CD1c-positive myeloid dendritic cell (primary cell): ENCODE measurements around the gene CHST8.
"Not testable (repeated sequence)": the region's sequence is repeated elsewhere in the genome, so short reads cannot be mapped to it uniquely, and the experiment has no call there.

ENCODE experiments used
- DNase-seq: peaks from one replicate; pipeline ENCODE4 v3.0.0-alpha.2; 2016; ENCODE audit errors: extremely low spot score

CHST8 gene, protein sequence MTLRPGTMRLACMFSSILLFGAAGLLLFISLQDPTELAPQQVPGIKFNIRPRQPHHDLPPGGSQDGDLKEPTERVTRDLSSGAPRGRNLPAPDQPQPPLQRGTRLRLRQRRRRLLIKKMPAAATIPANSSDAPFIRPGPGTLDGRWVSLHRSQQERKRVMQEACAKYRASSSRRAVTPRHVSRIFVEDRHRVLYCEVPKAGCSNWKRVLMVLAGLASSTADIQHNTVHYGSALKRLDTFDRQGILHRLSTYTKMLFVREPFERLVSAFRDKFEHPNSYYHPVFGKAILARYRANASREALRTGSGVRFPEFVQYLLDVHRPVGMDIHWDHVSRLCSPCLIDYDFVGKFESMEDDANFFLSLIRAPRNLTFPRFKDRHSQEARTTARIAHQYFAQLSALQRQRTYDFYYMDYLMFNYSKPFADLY

DNA sequence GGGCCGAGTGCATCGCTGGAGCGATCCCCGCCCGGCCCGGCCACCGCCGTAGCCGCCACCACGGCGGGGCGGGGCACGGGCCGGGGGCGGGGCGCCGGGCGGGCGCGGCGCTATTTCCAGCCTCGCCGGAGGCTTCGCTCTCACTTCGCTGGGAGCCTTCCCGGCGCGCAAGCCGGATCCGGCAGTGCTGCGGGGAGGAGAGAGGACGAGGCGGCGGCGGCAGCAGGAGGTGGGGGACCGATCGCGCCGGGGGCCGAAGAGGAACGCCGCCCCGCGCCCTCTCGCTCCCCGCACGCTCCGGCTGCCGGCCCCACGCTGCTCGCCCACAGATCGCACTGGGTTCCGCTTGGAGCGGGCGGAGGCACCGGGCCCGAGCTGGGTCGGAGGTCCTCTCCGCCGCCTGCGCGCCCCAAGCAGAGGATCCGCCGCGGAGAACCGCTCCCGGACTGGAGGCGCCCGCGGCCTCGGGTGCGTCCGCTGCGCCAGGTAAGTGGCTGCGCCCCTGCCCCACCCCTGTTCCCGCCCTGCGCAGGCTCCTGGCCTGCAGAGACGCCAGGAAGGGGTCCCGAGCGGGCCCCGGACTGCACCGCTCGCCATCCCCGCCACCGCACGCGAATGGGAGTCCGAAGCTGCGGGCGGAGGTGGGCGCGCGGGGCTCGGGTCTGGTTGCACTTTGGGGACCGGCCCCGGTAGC is at the start of gene CHST8:
CHST8 (plus strand) TSS at position 143 of the 694 bp plus-strand sequence. CDS start 67,309 bp downstream, outside the sequence.
- no peak for DNase-seq

GRCh38 chr19:33572929-33573328 is 48.8 kb upstream of the CHST8 start:
- DNase-seq, result no peak

GRCh38 chr19:33574824-33575223 is 46.9 kb upstream of the CHST8 start:
- no peak for DNase-seq

DNA sequence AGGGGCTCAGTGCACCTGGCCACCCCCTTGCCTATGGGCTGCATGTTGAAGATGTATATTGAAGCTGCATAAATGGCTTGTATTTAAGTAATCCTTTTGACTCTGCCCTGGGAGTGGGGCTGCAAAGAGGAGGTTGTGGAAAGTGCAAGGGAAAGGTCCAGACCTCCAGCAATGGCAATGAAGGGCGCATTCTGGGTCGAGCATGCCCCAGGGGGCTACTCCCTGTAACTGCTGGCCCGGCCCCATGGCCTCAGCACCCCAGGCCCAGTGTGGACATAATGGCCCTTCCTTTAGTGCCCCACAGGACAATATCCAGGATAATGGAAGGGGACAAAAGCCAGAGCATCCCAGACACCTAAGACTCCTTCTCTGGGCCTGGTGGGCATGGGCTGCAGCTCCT is 43.1 kb upstream of the CHST8 start:
- DNase-seq, result no peak

GRCh38 chr19:33580026-33580644 is 41.6 kb upstream of the CHST8 start:
- no peak for DNase-seq

GRCh38 chr19:33580645-33581037 is 41.1 kb upstream of the CHST8 start:
- DNase-seq, result no peak

DNA sequence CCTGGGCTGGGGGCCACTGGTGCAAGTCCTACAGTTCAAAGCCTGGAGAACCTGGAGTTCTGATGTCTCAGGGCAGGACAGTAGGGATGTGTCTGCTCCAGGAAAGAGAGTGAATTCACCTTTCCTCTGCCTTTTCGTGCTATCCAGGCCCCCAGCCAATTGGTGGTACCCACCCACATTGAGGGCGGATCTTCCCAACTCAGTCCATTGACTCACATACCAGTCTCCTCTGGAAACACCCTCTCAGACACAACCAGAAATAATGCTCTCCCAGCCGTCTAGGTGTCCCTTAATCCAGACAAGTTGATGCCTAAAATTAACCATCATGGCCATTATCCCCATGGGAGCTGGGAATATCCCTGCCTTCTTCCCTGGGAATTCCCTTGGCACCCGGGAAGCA is 38.8 kb upstream of the CHST8 start:
- no peak for DNase-seq

DNA sequence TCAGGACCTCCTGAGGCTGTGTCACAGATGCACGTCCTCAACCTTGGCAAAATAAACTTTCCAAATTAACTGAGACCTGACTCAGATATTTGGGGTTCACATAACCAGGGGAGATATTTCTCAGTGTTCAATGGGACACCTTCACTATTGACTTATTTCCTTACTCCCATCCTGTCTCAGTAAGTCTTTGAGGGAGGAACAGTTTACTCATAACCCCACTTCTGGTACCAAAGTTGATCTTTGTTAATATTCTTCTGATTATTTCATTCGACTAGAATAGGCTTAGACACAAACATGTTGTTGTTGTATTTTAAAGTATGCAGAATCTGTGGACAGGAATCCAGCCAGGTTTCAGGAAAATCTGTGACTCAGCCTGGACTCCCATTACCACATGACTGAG is 34.6 kb upstream of the CHST8 start:
- no peak for DNase-seq

DNA sequence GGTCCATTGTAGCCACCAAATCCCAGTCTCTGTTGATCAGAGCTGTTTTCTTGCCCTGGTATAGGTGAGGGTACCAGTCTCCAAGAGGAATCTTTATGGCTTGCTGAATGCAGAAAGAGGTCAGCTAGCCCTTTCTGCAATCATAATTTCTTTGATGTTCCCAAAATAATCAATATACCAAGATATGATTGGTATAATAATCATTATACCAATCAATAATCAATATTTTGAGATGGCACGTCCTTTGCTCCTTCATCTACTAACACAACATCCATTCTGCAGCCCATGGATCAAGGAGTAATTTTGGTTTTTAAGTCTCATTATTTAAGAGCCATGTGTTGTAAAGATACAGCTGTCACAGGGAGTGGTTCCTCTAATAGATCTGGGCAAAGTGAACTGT is 31.5 kb upstream of the CHST8 start:
- DNase-seq, result no peak

GRCh38 chr19:33595783-33596182 is 26.0 kb upstream of the CHST8 start:
- DNase-seq, result no peak

DNA sequence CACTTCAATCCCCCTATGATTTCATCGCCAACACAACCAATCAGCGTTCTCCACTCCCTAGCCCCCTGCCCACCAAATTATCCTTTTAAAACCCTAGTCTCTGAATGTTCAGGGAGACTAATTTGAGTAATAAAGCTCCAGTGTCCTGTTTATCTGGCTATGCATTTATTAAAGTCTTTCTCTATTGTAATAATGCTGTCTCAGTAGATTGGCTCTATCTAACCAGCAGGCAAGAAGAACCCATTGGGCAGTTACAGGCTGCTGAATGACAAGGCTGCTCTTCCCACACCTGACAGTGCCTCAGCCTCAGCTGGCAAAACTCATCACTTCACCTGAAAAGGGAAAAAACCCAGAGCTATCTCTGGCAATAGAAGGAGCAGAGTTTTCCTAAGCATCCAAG is 20.2 kb upstream of the CHST8 start:
- no peak for DNase-seq

DNA sequence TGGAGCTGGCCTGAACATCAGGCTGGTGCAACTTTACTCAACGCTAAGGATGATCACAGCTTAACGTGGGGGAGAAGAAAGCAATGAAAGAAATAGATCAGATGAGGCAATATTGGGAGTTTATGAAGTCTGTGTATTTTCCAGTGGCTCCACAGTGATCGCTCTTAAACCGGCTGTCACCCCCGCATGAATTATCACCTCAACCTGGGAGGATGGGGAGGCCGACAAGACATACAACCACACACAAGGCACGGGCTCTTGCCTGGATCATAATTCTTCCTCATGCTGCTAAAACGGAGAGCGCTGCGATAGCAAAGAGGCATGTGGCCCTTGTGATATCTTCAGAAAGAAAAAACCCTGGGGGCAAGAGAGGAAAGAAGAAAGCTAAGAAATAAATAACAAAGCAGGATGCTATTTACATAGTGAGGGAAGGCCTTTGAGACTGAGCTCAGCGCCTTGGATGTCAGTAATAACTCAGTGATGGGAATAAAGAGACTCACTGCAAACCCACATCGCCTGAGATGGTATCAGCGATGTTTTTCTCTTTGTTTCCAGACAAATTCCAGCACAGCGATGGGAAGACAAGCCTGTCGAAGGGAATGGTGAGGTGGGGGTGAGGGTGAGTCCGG is 19.1 kb upstream of the CHST8 start:
- no peak for DNase-seq

GRCh38 chr19:33603377-33603776 is 18.4 kb upstream of the CHST8 start:
- no peak for DNase-seq

DNA sequence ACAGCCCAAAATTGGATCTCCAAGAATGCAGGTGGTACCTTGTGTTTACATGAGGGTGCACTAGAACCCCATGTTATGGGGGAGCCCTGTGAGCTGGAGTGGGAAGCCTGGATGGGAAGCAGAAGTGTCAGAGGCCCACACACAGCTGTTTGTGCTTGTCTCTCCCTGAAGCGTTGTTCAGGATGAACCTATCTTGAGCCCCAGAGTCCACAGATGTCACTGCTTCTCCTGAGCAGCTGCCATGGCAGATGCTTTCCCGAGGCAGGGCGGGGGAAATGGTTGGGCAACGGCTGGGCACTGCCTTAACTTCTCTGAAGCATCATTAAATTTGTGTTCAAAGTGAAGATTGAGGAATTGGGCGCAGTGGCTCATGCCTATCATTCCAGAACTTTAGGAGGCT is 17.1 kb upstream of the CHST8 start:
- DNase-seq, result no peak

- DNase-seq, result not testable (repeated sequence)
These were observed 15.9 kb upstream of the CHST8 start for GRCh38 chr19:33605803-33606295.

DNA sequence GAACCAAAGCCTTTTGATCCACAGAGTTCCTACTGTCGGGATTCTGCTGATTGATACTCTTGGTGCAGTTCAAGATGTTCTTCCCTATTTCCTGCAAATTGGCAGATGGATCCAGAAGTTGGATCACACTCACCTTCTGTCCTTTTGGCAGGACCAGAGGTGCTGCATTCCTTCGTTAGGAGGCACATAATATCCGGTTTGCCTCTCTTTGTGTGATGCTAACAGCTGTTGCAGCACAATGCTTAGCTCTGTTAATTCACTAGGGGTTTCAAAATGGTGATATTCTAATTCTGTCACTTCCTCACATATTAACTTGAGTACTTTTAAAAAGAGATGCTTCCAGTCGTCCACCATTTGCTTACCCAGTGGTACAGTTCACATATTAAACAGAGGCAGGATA is 15.2 kb upstream of the CHST8 start:
- no peak for DNase-seq

GRCh38 chr19:33609353-33609752 is 12.4 kb upstream of the CHST8 start:
- DNase-seq, result no peak

GRCh38 chr19:33610588-33610987 is 11.2 kb upstream of the CHST8 start:
- DNase-seq, result no peak

DNA sequence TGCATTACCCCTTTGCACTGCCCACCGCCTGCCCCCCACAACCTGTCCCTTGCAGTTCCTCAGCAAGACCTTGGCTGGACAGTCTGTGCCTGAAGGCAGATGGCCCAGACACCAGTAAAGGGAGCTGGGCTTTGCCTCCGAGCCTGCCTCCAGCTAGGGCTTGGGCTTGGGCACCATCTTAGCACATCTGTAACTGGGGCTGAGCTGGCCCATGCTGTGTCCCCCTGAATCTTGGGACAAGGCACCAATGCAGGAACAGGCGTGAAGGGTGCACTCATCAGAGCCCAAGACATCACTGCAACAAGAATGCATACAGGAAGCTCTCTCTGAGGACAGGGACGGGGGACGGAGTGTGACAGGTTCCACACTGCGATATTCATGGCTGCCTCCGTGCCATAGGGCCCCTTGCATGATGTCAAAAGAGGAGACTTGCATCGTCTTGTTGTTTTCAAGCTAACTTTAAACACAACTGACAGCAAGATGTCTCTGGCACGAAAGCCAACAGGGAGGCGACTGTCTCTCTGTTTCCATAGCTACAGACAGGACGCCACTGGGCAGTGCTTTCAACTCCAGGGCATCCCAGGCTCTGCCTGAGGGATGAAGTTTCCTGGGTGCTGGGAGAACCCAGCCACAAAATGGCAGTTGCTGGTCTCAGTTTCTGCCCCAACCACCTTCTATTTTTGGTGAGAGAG is 8.7 kb upstream of the CHST8 start:
- DNase-seq, result no peak

DNA sequence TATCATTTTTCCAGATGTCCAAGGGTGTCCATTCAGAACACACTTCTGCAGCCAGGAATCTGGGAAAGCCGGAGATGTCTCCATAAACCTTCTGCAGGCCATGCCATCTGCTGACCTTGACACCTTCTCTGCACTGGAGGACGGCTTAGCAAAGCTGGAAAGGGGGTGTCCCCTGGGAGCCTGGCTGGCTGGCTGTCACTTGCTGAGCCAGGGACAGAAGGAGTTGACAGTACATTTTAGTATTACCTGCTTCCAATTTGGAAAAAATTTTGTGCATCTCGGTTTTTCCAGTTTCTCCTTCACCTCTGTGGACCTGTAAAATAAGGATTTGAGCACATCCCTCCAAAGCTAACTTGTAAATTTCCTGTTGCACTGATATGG is 8.1 kb upstream of the CHST8 start:
- DNase-seq, result no peak

- DNase-seq, result no peak
These were observed 5.4 kb upstream of the CHST8 start for GRCh38 chr19:33616346-33616745.

DNA sequence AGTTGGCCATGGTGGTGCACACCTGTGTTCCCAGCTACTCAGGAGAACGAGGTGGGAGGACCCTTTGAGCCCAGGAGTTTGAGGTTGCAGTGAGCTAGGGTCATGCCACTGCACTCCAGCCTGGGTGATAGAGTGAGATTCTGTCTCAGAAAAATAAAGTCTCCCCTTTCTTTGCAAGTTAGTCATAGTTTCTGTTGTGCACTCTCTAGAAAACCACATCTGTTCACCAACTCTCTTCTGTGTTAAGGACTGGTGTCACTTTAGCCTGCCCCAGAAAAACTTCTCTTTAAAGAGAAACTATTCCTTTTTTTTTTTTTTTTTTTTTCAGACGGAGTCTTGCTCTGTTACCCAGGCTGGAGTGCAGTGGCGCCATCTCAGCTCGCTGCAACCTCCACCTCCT is 4.9 kb upstream of the CHST8 start:
- no peak for DNase-seq
